GM19463 (cell line): Measurements from ENCODE around the gene MEST.
"Not testable (repeated sequence)": the region's sequence is repeated elsewhere in the genome, so short reads cannot be mapped to it uniquely, and the experiment has no call there.

Source experiments
- ATAC-seq: cut with Tn5 transposase; IDR thresholded peaks from one replicate; pipeline ENCODE4 v1.9.1; 2021; ENCODE audit warnings: mild to moderate bottlenecking, moderate library complexity; ENCODE audit not compliant: unreplicated experiment

Gene MEST, protein sequence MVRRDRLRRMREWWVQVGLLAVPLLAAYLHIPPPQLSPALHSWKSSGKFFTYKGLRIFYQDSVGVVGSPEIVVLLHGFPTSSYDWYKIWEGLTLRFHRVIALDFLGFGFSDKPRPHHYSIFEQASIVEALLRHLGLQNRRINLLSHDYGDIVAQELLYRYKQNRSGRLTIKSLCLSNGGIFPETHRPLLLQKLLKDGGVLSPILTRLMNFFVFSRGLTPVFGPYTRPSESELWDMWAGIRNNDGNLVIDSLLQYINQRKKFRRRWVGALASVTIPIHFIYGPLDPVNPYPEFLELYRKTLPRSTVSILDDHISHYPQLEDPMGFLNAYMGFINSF

DNA sequence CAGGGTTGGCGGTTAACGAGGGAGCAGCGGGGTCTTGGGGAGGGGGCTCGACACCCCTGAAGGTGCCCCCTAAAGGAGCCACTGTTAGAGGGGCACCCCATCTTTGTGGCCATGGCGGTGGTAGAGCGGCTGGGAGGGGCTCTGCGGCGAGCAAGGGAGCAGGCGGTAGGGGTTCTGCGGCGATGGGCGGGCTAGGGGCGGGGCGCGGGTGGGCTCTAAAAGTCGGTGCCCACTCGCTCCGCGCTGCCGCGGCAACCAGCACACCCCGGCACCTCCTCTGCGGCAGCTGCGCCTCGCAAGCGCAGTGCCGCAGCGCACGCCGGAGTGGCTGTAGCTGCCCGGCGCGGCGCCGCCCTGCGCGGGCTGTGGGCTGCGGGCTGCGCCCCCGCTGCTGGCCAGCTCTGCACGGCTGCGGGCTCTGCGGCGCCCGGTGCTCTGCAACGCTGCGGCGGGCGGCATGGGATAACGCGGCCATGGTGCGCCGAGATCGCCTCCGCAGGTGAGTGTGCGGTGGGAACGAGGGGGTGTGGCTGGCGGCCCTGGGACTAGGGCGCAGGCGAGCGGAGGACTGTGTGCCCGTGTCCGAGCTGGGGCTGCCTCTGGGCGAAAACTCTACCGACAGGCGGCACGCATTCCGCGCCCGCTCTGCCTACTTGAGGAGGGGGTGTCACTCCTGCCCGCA, at the start of gene MEST:
Gene MEST (plus strand): TSS at position 245 of the 682 bp plus-strand sequence. CDS start 229 bp downstream, at position 474.
- ATAC-seq = no peak

- no peak for ATAC-seq
Observed at GRCh38 chr7:130442601-130443000, 49.3 kb upstream of the MEST start.

DNA sequence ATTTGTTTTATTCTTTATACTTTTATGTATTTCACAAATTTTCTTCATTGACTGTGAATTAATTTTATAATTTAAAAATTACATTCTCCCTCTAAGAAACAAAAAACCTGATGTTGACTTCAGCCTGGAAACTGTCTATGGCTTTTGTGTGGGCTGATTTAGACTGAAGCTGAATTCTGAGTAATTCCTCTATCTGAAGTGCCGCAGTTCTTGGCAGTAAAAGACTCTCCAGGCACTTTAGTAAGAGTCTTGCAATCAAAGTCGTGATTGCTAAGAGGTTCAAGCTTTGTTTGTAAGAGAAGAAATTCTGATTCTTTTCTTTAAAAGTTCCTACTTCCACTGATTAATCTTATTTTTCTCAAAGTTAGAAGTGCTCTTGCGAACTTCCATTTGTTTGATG, 47.7 kb upstream of the MEST start:
- no peak for ATAC-seq

DNA sequence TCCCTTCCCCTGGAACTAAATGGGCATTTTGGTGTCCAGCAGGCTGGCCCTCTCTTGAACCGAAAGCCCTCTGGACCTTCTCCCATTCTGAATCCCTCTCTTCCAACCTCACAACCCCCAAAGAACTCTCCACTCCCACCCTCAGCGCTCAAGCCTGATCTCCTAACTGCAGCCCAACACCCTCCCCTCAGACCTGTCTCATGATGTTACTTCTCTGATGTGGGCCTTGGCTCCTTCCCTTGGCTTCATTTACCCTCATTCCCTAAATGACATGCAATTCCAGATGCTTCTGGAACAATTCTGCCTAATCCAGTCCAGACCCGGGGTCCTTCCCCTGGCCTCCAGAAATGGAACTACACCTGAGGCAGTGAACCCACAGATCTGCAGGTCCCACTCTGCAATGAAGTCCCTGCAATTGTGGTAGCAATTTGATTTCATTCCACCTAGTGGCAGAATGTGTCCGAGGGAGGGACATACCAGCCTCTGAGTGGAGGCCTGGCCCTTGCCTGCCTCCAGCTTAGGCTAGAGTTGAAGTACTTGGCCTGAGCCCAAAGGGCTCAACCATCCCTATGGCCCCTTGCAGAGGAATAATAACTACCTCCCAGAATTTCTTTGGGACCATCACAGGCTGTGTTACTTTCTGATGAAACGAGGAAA, 47.0 kb upstream of the MEST start:
- no peak for ATAC-seq

DNA sequence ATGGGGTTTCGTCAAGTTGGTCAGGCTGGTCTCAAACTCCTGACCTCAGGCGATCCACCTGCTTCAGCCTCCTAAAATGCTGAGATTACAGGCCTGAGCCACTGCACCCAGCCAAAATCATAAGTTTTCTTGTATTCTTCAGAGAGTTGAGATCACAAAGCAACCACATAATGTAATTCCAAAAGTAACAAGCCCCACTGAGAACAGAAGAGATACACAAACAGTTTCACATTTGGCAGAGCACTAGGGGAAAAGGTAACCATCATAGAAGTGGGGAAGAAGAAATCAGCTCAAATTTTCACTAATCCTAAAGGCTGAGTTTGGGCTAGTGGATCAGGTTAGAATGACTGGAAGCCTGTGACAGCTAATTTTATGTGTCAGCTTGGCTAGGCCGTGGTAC, 45.6 kb upstream of the MEST start:
- ATAC-seq = no peak

DNA sequence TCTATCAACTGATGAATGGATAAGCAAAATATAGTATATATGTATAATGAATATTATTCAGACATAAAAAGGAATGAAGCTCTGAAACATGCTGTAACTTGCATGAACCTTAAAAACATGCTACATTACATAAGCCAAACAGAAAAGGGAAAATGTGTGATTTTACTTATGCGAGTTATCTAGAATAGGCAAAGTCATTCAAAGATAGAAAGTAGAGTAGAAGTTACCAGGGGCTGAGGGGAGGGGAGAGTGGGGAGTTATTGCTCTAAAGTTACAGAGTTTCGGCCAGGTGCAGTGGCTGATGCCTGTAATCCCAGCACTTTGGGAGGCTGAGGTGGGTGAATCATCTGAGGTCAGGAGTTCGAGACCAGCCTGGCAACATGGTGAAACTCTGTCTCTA, 40.5 kb upstream of the MEST start:
- ATAC-seq = not testable (repeated sequence)

GRCh38 chr7:130452951-130453350, 38.9 kb upstream of the MEST start:
- ATAC-seq = no peak

DNA sequence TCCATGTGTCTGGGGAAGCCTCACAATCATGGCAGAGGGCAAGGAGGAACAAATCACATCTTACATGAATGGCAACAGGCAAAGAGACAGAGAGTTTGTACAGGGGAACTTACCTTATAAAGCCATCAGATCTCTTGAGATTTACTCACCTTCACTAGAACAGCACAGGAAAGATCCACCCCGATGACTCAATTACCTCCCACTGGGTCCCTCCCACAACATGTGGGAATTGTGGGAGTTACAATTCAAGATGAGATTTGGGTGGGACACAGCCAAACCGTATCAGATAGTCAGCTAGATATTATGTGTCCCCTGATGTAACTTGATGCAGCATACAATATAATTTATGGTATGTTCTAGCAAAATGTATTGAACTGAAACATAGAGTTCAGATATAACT, 36.9 kb upstream of the MEST start:
- ATAC-seq = no peak

DNA sequence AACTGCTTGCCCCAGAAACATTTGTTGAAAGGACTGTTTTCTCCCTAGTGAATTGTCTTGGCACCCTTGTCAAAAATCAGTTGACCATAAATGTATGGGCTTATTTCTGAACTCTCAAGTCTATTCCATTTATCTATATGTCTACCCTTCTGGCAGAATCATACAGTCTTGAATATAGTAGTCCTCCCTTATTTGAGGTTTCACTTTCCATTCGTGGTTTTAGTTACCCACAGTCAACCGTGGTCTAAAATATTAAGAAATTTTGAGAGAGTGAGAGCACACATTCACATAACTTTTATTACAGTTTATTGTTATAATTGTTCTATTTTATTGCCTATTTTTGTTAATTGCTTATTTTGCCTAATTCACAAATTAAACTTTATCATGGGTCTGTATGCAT, 33.6 kb upstream of the MEST start:
- ATAC-seq = no peak

- ATAC-seq = no peak
Observed at GRCh38 chr7:130461272-130461671, 30.6 kb upstream of the MEST start.

- no peak for ATAC-seq
Observed at GRCh38 chr7:130463553-130464434, 28.1 kb upstream of the MEST start.

DNA sequence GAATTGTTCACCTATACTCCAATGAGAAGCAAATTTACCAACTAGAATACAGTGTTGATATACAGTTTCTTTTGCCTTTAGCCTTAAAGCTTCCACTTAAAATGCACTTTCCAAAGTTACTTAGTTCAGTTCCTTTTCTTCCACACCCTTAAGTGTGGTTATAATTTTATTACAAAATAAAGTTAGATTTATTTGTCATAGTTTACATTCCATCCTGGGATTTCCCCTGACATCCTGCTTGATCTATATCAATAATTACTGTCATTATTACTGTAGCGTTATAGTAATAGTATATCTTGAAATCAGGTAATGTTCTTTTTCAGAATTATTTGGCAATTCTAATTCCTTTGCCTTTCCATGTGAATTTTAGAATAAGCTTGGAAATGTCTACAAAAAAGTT, 23.3 kb upstream of the MEST start:
- no peak for ATAC-seq

DNA sequence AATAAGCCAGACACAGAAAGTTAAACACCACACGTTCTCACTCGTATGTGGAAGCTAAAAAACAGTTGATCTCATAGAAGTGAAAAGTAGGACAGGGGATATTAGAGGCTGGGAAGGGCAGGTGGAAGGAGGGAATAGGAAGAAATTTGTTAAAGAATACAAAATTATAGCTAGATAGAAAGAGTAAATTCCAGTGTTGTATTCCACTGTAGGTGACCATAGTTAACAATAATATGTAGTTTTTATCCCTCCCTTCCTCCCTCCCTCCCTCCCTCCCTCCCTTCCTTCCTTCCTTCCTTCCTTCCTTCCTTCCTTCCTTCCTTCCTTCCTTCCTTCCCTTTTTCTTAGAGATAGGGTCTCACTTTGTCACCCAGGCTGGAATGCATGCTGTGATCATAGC, 19.9 kb upstream of the MEST start:
- ATAC-seq = no peak

GRCh38 chr7:130473289-130473688, 18.6 kb upstream of the MEST start:
- ATAC-seq = no peak

DNA sequence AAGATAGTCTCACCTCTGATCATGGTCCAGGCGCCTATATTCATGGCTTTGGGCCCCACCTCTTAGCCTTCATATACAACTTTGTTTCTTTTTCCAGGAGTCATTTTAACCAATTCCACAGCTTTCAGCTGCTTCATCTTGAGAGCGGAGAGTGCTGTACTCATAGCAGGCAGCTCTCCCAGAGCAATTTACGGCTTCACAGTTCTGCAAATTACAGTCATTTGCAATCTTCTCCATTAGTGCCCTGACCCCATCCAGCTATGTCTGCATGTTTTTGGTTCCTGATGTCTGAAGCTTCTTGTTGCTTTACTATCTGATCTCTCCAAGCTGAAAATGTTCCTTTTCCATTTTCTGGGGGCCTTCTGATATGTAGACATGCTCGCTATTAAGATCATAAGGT, 18.0 kb upstream of the MEST start:
- no peak for ATAC-seq

GRCh38 chr7:130475776-130476175, 16.1 kb upstream of the MEST start:
- ATAC-seq = no peak

DNA sequence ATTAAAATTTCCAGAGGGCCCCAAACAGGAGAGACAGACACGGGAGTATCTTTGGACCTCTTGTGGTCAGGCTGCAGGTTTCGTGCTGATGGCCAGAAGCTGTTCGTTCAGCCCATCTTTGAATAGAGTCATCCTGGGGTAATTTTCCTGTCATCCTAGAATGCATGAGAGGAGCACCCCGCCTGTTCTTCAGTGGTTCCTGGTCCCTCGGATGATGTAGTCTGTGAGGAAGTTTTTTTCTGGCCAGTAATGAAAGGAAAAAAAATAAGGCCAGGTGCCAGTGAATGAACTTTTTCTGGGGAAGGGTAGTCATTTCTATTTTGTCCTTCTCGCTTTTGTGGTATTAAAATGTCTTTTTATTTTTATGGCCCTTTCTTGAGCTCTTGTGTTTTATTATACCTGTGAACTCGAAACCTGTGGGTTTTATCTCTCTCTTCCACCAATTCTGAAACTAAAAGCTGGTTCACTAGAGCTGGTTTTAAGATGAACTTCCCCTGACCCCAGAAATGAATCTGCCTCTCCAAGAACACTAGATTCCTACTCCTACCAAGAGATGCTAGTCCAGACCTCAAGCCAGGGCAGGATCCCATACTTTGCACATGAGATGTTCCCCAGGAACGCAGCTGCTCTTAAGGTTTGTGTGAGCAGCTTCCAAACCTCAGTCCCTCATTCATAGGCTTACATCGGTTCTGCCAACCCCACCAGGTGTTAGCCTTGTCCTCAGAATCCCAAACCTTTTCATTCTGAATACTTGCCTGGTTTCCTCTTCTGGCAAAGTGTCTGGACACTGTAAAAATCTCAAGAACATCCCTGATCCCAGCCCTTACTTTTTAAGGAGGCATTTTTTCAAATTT, 15.4 kb upstream of the MEST start:
- peak; percentile 82 for ATAC-seq

DNA sequence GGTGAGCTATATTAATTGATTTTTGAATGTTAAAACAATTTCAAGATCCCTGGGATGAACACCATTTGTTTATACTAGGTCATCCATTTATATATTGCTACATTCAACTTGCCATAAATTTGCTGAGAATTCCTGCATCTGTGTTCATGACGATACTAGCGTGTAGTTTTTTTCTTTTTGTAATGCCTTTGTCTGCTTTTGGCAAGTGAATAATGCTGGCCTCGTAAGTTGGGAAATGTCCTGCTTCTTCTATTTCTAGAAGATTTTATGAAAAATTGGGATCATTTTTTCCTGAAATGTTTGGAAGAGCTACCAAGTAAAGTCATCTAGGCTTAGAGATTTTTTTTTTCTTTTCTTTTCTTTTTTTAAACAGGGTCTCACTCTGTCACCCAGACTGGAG, 12.9 kb upstream of the MEST start:
- no peak for ATAC-seq

DNA sequence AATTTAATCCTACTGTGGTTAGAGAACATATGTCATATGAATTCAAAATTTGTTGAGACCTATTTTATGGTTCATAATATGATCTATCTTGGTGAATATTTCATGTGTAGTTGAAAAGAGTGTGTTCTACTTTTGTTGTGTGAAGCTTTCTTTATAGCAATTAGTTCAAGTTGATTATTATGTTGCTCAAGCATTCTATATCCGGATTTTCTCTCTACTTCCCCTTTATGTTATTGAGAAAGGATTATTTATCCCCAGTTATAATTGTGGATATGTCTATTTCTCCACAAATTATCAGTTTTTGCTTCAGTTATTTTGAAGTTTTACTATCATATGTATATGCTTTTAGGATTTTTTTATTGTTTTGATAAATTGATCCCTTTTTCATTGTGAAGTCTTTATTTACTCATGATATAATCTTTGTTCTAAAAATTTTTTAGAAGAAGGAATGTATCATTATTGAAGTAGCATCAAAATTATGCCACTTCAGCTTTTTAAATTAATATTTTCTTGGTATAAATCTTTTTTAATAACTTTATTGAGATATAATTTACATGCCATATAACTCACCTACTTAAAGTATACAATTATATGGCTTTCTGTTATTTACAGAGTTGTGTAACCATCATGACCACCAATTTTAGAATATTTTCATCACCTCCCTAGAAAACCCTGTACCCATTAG, 12.0 kb upstream of the MEST start:
- ATAC-seq = no peak

GRCh38 chr7:130481898-130482297, 10.0 kb upstream of the MEST start:
- no peak for ATAC-seq
